ENCODE results near the gene CCDC116. TPM values are rescaled to one million over a fixed set of nuclear protein-coding genes. Genes with fewer than 3 reads are reported as not detected.
A peak's percentile ranks its signal among the peaks of the same experiment; 100 is the strongest.
"Not testable (repeated sequence)": the region's sequence is repeated elsewhere in the genome, so short reads cannot be mapped to it uniquely, and the experiment has no call there.

Gene CCDC116
- polyA plus RNA-seq, 4 donors, result 0.21 to 0.40 (median 0.25) TPM

- Histone ChIP-seq H3K9me3 (ENCODE audit: control insufficient read depth in 2 of 2, insufficient read depth in 1 of 2, low read depth in 1 of 2, low read length in 1 of 2) (no peaks in the 10 kb centered on the region), H3K27me3 (ENCODE audit: control insufficient read depth in 3 of 3, insufficient read depth in 3 of 3, low read length in 3 of 3) (no peaks in the 10 kb centered on the region), H3K36me3 (ENCODE audit: control insufficient read depth in 3 of 3, insufficient read depth in 2 of 3, low read depth in 1 of 3, low read length in 3 of 3) (peaks cover 4 to 68% (median 22%) of the 10 kb centered on the region in 3 donors), H3K4me3 (ENCODE audit: low read depth in 1 of 3, low read length in 3 of 3) (no peak overlapping the region), H3K4me1 (ENCODE audit: control insufficient read depth in 3 of 3, insufficient read depth in 2 of 3, low read depth in 1 of 3, low read length in 2 of 3) (no peaks in the 10 kb centered on the region), H3K27ac (ENCODE audit: low read depth in 1 of 3, low read length in 2 of 3) (no peak overlapping the region)
- 85 to 91% (median 91%) methylated on average over 3 of the region's 3 CpGs for WGBS, 3 donors
- FAIRE-seq, result no peak
- no peak for DNase-seq
Measured at GRCh38 chr22:21592422-21592821, 40.1 kb upstream of the CCDC116 start.

DNA sequence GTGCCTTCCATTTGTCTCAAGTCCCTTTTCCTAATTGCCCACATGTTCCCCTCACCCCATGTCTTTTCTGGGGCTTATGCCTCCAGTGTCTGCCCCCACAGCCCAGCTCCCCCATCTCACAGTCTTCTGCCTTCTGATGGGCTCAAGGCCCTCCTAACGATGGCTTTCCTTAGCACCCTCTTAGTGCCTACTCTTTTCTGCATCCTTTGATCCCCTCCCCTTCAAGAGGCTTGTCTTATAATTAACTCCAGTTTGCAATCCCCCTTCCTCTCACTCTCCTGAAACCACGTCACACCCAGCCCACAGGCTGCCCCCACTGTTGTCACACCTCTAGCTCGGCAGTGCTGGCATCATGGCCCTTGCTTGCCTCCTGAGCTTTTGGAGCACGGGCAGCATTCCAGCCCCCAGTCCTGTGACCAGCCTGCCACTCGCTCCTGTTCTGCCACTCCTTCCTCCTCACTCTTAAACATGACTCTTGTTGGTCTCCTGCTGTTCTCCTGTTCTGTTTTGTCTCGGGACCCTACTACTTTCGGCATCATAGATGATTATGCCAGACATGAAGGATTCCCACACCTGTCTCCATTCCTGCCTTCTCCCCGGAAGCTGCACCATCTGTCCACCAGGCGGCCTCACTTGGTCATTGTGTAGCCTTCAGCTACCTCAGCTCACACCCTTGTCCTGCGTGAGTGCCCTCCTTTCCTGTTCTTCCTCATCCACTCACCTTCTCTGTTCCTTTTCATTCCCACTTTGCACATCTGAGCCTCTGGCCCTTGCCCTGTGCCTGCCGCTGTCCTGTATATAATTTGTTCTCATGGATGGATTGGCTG lies 38.9 kb upstream of the CCDC116 start:
- Histone ChIP-seq H3K4me3 (ENCODE audit: low read depth in 1 of 3, low read length in 3 of 3) (no peak overlapping the region), H3K27me3 (ENCODE audit: control insufficient read depth in 3 of 3, insufficient read depth in 3 of 3, low read length in 3 of 3) (no peaks in the 10 kb centered on the region), H3K27ac (ENCODE audit: low read depth in 1 of 3, low read length in 2 of 3) (no peak overlapping the region), H3K9me3 (ENCODE audit: control insufficient read depth in 2 of 2, insufficient read depth in 1 of 2, low read depth in 1 of 2, low read length in 1 of 2) (no peaks in the 10 kb centered on the region), H3K4me1 (ENCODE audit: control insufficient read depth in 3 of 3, insufficient read depth in 2 of 3, low read depth in 1 of 3, low read length in 2 of 3) (no peaks in the 10 kb centered on the region), H3K36me3 (ENCODE audit: control insufficient read depth in 3 of 3, insufficient read depth in 2 of 3, low read depth in 1 of 3, low read length in 3 of 3) (peaks cover 4 to 67% (median 22%) of the 10 kb centered on the region in 3 donors)
- 80 to 85% (median 82%) methylated on average over 11 of the region's 11 CpGs for WGBS, 3 donors
- no peak for FAIRE-seq
- DNase-seq, result peak in 1 of 2 donors; percentile 22

DNA sequence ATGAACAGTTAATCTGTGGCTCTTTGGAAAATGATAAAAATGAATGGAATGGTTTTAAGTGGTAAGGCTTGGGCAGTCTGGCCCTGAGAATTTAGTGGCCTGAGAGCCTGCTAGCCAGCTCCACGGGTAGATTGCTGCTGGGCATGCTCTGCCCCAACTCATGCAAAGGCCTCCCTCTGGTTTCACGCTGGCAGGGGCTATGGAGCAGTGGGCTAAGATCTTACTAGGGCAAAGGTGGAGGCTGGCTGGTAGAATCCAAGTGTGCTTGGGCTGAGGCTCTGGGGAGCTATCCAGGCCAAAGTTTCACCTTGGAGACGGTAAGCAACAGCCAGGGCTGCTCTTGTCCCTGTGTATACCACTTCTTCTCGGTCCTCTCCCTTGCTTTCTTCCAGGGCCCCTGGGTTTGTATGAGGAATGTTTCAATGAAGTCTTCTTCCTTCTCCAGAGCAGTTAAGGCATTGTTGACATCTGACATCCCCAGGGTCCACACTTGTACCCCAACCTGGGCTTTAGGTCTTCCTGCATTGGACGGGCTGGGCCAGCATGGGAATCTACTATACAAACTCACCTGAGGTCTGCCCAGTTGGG lies 37.6 kb upstream of the CCDC116 start:
- H3K27ac ChIP-seq (ENCODE audit: low read depth in 1 of 3, low read length in 2 of 3), result no peak overlapping the region
- no peak for DNase-seq
- H3K9me3 ChIP-seq (ENCODE audit: control insufficient read depth in 2 of 2, insufficient read depth in 1 of 2, low read depth in 1 of 2, low read length in 1 of 2), result no peaks in the 10 kb centered on the region
- 77 to 90% (median 88%) methylated on average over 5 of the region's 5 CpGs for WGBS, 3 donors
- peaks cover 4 to 74% (median 22%) of the 10 kb centered on the region in 3 donors for H3K36me3 ChIP-seq (ENCODE audit: control insufficient read depth in 3 of 3, insufficient read depth in 2 of 3, low read depth in 1 of 3, low read length in 3 of 3)
- no peaks in the 10 kb centered on the region for H3K4me1 ChIP-seq (ENCODE audit: control insufficient read depth in 3 of 3, insufficient read depth in 2 of 3, low read depth in 1 of 3, low read length in 2 of 3)
- no peak overlapping the region for H3K4me3 ChIP-seq (ENCODE audit: low read depth in 1 of 3, low read length in 3 of 3)
- FAIRE-seq, result no peak
- H3K27me3 ChIP-seq (ENCODE audit: control insufficient read depth in 3 of 3, insufficient read depth in 3 of 3, low read length in 3 of 3), result no peaks in the 10 kb centered on the region

DNA sequence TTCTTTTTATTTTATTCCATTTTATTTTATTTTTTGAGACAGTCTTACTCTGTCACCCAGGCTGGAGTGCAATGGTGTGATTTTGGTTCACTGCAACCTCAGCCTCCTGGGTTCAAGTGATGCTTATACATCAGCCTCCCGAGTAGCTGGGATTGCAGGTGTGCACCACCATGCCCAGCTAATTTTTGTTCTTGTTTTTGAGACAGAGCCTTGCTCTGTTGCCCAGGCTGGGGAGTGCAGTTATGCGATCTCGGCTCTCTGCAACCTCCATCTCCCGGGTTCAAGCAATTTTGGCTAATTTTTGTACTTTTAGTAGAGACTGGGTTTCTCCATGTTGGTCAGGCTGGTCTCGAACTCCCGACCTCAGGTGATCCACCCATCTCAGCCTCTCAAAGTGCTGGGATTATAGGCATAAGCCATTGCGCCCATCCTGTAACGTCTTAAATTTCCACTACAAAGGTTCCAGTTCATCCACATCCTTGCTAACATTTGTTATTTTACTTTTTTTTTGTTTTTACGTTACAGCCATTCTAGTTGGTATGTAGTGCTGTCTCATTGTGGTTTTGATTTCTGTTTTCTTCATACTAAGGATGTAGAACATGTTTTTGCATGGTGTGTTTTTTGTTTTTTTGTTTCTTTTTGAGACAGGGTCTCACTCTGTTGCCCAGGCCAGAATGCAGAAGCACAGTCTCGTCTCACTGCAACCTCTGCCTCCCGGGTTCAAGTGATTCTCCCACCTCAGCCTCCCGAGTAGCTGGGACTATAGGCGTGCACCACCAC lies 36.0 kb upstream of the CCDC116 start:
- DNase-seq; H3K27me3 ChIP-seq (ENCODE audit: control insufficient read depth in 3 of 3, insufficient read depth in 3 of 3, low read length in 3 of 3); H3K9me3 ChIP-seq (ENCODE audit: control insufficient read depth in 2 of 2, insufficient read depth in 1 of 2, low read depth in 1 of 2, low read length in 1 of 2); H3K27ac ChIP-seq (ENCODE audit: low read depth in 1 of 3, low read length in 2 of 3); H3K4me3 ChIP-seq (ENCODE audit: low read depth in 1 of 3, low read length in 3 of 3); H3K4me1 ChIP-seq (ENCODE audit: control insufficient read depth in 3 of 3, insufficient read depth in 2 of 3, low read depth in 1 of 3, low read length in 2 of 3); FAIRE-seq: not testable (repeated sequence)
- peaks cover 4 to 68% (median 20%) of the 10 kb centered on the region in 3 donors for H3K36me3 ChIP-seq (ENCODE audit: control insufficient read depth in 3 of 3, insufficient read depth in 2 of 3, low read depth in 1 of 3, low read length in 3 of 3)
- 94 to 96% (median 96%) methylated on average over 13 of the region's 13 CpGs for WGBS, 3 donors

- H3K27ac ChIP-seq (ENCODE audit: low read depth in 1 of 3, low read length in 2 of 3), result no peak overlapping the region
- H3K36me3 ChIP-seq (ENCODE audit: control insufficient read depth in 3 of 3, insufficient read depth in 2 of 3, low read depth in 1 of 3, low read length in 3 of 3), result peaks cover under 1 to 65% (median 13%) of the 10 kb centered on the region in 3 donors
- no peak for FAIRE-seq
- no peak overlapping the region for H3K4me3 ChIP-seq (ENCODE audit: low read depth in 1 of 3, low read length in 3 of 3)
- no peaks in the 10 kb centered on the region for H3K9me3 ChIP-seq (ENCODE audit: control insufficient read depth in 2 of 2, insufficient read depth in 1 of 2, low read depth in 1 of 2, low read length in 1 of 2)
- 89 to 92% (median 89%) methylated on average over 3 of the region's 3 CpGs for WGBS, 3 donors
- no peak for DNase-seq
- H3K4me1 ChIP-seq (ENCODE audit: control insufficient read depth in 3 of 3, insufficient read depth in 2 of 3, low read depth in 1 of 3, low read length in 2 of 3), result no peaks in the 10 kb centered on the region
- H3K27me3 ChIP-seq (ENCODE audit: control insufficient read depth in 3 of 3, insufficient read depth in 3 of 3, low read length in 3 of 3), result no peaks in the 10 kb centered on the region
Measured at GRCh38 chr22:21598302-21598701, 34.3 kb upstream of the CCDC116 start.

DNA sequence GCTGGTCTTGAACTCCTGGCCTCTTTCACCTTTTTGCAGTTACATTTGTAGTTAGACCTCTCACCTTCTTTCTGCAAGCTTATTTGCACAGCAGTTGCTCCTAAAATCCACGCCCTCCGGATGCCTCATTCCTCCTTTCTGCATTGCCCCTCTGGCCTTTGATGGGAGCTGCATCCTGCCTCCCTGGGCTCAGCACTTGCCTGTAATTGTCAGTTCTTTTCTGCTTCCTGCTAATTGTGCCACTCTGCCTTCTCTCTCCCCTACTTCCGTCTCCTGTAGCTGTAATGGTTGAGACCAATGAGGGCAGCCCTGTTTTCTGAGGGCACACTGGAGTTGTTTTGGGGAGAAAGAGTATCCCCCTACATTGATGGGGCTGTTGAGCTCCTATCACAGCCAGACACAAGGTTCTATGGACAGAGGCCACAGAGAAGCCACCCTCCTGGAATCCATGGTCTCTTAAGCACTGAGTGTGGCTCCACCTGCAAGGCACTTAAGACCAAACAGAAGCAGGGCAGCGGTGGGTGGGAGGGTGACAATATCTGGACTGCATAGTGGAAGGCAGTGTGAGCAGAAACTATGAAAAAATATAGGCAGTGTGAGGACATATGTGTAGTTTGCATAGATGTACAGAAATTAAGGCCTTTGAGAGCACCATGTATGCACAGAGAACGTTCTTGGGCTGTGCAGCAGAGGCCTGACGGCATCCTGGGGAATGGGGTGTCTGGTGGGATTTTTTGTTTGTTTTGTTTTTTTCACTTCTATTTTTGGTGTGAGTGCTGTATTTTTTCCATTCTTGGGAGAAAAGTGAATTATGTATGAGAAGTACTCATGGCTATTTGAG lies 33.3 kb upstream of the CCDC116 start:
- Histone ChIP-seq H3K9me3 (ENCODE audit: control insufficient read depth in 2 of 2, insufficient read depth in 1 of 2, low read depth in 1 of 2, low read length in 1 of 2) (no peaks in the 10 kb centered on the region), H3K36me3 (ENCODE audit: control insufficient read depth in 3 of 3, insufficient read depth in 2 of 3, low read depth in 1 of 3, low read length in 3 of 3) (peaks cover 0 to 59% (median 4%) of the 10 kb centered on the region in 3 donors), H3K27me3 (ENCODE audit: control insufficient read depth in 3 of 3, insufficient read depth in 3 of 3, low read length in 3 of 3) (no peaks in the 10 kb centered on the region), H3K27ac (ENCODE audit: low read depth in 1 of 3, low read length in 2 of 3) (no peak overlapping the region), H3K4me1 (ENCODE audit: control insufficient read depth in 3 of 3, insufficient read depth in 2 of 3, low read depth in 1 of 3, low read length in 2 of 3) (no peaks in the 10 kb centered on the region), H3K4me3 (ENCODE audit: low read depth in 1 of 3, low read length in 3 of 3) (no peak overlapping the region)
- 87 to 91% (median 87%) methylated on average over 6 of the region's 6 CpGs for WGBS, 3 donors
- no peak for DNase-seq
- no peak for FAIRE-seq

DNA sequence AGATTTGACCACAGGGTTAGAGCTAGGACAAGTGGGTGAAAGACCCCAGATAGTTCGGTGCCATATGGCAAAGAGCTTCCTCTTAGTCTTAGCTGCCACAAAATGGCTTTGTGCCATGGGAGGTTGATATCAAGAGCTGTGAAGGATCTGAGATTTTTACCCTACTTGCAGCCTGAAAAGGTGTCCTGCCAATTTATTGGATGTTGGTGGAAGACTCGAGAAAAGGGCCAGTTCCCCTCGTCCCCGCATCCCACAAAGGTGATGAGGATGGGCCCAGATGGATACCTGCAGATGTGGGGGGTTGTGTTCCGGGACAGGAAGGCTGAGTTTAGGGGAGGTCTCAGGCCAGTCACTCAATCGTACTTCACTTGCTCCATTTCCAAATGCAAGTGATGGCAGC lies 30.0 kb upstream of the CCDC116 start:
- H3K27ac ChIP-seq (ENCODE audit: low read depth in 1 of 3, low read length in 2 of 3), result no peak overlapping the region
- FAIRE-seq (no peak), DNase-seq (no peak)
- H3K4me3 ChIP-seq (ENCODE audit: low read depth in 1 of 3, low read length in 3 of 3), result no peak overlapping the region
- no peaks in the 10 kb centered on the region for H3K27me3 ChIP-seq (ENCODE audit: control insufficient read depth in 3 of 3, insufficient read depth in 3 of 3, low read length in 3 of 3)
- WGBS, 3 donors, result 90 to 95% (median 91%) methylated on average over 6 of the region's 6 CpGs
- H3K36me3 ChIP-seq (ENCODE audit: control insufficient read depth in 3 of 3, insufficient read depth in 2 of 3, low read depth in 1 of 3, low read length in 3 of 3), result peaks cover 0 to 54% (median 0%) of the 10 kb centered on the region in 3 donors
- H3K9me3 ChIP-seq (ENCODE audit: control insufficient read depth in 2 of 2, insufficient read depth in 1 of 2, low read depth in 1 of 2, low read length in 1 of 2), result no peaks in the 10 kb centered on the region
- H3K4me1 ChIP-seq (ENCODE audit: control insufficient read depth in 3 of 3, insufficient read depth in 2 of 3, low read depth in 1 of 3, low read length in 2 of 3), result peaks cover 0 to 2% (median 0%) of the 10 kb centered on the region in 3 donors

DNA sequence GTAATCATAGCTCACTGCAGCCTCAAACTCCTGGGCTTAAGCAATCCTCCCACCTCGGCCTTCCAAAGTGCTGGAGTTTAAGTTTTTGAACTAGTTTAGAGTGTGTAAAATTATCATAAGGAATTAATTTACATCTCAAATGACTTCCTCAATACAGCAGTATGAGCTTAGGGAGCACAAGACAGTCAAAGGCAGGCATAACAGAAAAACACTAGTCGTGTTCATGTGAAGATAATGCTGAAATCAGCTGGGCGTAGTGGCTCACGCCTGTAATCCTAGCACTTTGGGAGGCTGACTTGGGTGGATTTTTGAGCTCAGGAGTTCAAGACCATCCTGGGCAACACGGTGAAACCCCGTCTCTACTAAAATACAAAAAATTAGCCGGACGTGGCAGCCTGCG lies 28.6 kb upstream of the CCDC116 start:
- 87 to 90% (median 90%) methylated on average over 9 of the region's 9 CpGs for WGBS, 3 donors
- Histone ChIP-seq H3K9me3 (ENCODE audit: control insufficient read depth in 2 of 2, insufficient read depth in 1 of 2, low read depth in 1 of 2, low read length in 1 of 2) (no peaks in the 10 kb centered on the region), H3K4me1 (ENCODE audit: control insufficient read depth in 3 of 3, insufficient read depth in 2 of 3, low read depth in 1 of 3, low read length in 2 of 3) (peaks cover 0 to 2% (median 0%) of the 10 kb centered on the region in 3 donors), H3K27me3 (ENCODE audit: control insufficient read depth in 3 of 3, insufficient read depth in 3 of 3, low read length in 3 of 3) (no peaks in the 10 kb centered on the region), H3K27ac (ENCODE audit: low read depth in 1 of 3, low read length in 2 of 3) (no peak overlapping the region), H3K36me3 (ENCODE audit: control insufficient read depth in 3 of 3, insufficient read depth in 2 of 3, low read depth in 1 of 3, low read length in 3 of 3) (peaks cover 0 to 51% (median 0%) of the 10 kb centered on the region in 3 donors), H3K4me3 (ENCODE audit: low read depth in 1 of 3, low read length in 3 of 3) (no peak overlapping the region)
- no peak for DNase-seq
- no peak for FAIRE-seq

Measured in small intestine (tissue), 7 donors.